ENCODE results near the gene OR52E4.

GRCh38 chr11:5881756-5882155 lies 1.3 kb downstream of the OR52E4 start:
- TF ChIP-seq, protein P1, sequence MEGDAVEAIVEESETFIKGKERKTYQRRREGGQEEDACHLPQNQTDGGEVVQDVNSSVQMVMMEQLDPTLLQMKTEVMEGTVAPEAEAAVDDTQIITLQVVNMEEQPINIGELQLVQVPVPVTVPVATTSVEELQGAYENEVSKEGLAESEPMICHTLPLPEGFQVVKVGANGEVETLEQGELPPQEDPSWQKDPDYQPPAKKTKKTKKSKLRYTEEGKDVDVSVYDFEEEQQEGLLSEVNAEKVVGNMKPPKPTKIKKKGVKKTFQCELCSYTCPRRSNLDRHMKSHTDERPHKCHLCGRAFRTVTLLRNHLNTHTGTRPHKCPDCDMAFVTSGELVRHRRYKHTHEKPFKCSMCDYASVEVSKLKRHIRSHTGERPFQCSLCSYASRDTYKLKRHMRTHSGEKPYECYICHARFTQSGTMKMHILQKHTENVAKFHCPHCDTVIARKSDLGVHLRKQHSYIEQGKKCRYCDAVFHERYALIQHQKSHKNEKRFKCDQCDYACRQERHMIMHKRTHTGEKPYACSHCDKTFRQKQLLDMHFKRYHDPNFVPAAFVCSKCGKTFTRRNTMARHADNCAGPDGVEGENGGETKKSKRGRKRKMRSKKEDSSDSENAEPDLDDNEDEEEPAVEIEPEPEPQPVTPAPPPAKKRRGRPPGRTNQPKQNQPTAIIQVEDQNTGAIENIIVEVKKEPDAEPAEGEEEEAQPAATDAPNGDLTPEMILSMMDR (tag by site-specific recombination; IDR thresholded peaks at IDR 0.05) = no peak
- TF ChIP-seq ZNF707 (tag by site-specific recombination; IDR thresholded peaks at IDR 0.05) (no peak), ZNF114 (tag by site-specific recombination; IDR thresholded peaks at IDR 0.05) (no peak), ZNF513 (tag by site-specific recombination; IDR thresholded peaks at IDR 0.05) (no peak)

Measured in HEK293 (cell line).